GM18502 (cell line): ENCODE measurements around the gene SMIM8.
A peak's percentile ranks its signal among the peaks of the same experiment; 100 is the strongest.

ENCODE experiments used
- ATAC-seq: cut with Tn5 transposase; IDR thresholded peaks from one replicate; pipeline ENCODE4 v1.9.1; 2021; ENCODE audit warnings: mild to moderate bottlenecking; ENCODE audit not compliant: unreplicated experiment, poor library complexity

SMIM8 gene

GRCh38 chr6:87333591-87334181 is 11.3 kb downstream of the SMIM8 start:
- peak; percentile 55 for ATAC-seq

- ATAC-seq, result no peak
These were observed 12.3 kb downstream of the SMIM8 start for GRCh38 chr6:87334683-87335082.

GRCh38 chr6:87336367-87336766 is 14.0 kb downstream of the SMIM8 start:
- no peak for ATAC-seq

GRCh38 chr6:87340230-87340629 is 17.8 kb downstream of the SMIM8 start:
- no peak for ATAC-seq

GRCh38 chr6:87341158-87341557 is 18.8 kb downstream of the SMIM8 start:
- no peak for ATAC-seq

GRCh38 chr6:87341899-87342298 is 19.5 kb downstream of the SMIM8 start:
- peak; percentile 96 for ATAC-seq

GRCh38 chr6:87342829-87343228 is 20.4 kb downstream of the SMIM8 start:
- no peak for ATAC-seq

GRCh38 chr6:87344731-87345130 is 22.3 kb downstream of the SMIM8 start, which contains the start of gene C6orf163:
Gene C6orf163, plus strand, starts transcription at chr6:87344813. Its CDS starts 287 bp downstream, at chr6:87345100.
- no peak for ATAC-seq

- ATAC-seq, result no peak
These were observed 24.3 kb downstream of the SMIM8 start for GRCh38 chr6:87346700-87347099.

GRCh38 chr6:87349896-87350295 is 27.5 kb downstream of the SMIM8 start:
- no peak for ATAC-seq

- ATAC-seq, result no peak
These were observed 28.1 kb downstream of the SMIM8 start for GRCh38 chr6:87350516-87350915.

GRCh38 chr6:87351583-87351982 is 29.2 kb downstream of the SMIM8 start:
- ATAC-seq, result no peak

GRCh38 chr6:87356181-87356580 is 33.8 kb downstream of the SMIM8 start:
- no peak for ATAC-seq

GRCh38 chr6:87357479-87358196 is 35.2 kb downstream of the SMIM8 start:
- no peak for ATAC-seq

GRCh38 chr6:87364602-87365252 is 42.3 kb downstream of the SMIM8 start:
- no peak for ATAC-seq

GRCh38 chr6:87366072-87366827 is 43.9 kb downstream of the SMIM8 start:
- no peak for ATAC-seq

- no peak for ATAC-seq
These were observed 44.5 kb downstream of the SMIM8 start for GRCh38 chr6:87366899-87367298.

GRCh38 chr6:87373377-87373776 is 51.0 kb downstream of the SMIM8 start:
- no peak for ATAC-seq

GRCh38 chr6:87375315-87375714 is 52.9 kb downstream of the SMIM8 start:
- no peak for ATAC-seq

- ATAC-seq, result no peak
These were observed 54.3 kb downstream of the SMIM8 start for GRCh38 chr6:87376643-87377042.

- no peak for ATAC-seq
These were observed 56.6 kb downstream of the SMIM8 start for GRCh38 chr6:87378947-87379346.
